HS-5 (cell line): ENCODE measurements around the gene SDR42E1.
"Not testable (repeated sequence)": the region's sequence is repeated elsewhere in the genome, so short reads cannot be mapped to it uniquely, and the experiment has no call there.

Experiments
- DNase-seq: peaks from one replicate; pipeline ENCODE4 v3.0.0-alpha.2; 2012; ENCODE audit warnings: low read depth

SDR42E1 gene

DNA sequence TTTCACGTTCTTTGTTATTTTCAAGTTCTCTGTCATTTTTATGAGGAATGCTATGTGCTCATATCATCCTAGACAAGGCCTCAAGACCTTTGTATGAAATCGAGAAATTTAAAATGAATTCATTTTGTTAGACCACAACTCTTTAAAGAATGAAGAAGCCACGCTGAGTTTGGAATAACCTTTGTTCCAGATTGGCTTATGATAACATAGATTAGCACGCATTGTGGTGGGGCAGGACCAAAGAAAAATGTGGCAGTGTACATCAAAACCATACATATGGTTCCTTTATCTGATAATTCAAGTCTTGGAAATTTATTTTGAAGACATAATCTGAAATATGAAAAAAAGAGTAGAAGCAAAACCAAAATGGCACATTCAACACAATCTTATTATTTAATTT is 26.0 kb upstream of the SDR42E1 start:
- DNase-seq: no peak

DNA sequence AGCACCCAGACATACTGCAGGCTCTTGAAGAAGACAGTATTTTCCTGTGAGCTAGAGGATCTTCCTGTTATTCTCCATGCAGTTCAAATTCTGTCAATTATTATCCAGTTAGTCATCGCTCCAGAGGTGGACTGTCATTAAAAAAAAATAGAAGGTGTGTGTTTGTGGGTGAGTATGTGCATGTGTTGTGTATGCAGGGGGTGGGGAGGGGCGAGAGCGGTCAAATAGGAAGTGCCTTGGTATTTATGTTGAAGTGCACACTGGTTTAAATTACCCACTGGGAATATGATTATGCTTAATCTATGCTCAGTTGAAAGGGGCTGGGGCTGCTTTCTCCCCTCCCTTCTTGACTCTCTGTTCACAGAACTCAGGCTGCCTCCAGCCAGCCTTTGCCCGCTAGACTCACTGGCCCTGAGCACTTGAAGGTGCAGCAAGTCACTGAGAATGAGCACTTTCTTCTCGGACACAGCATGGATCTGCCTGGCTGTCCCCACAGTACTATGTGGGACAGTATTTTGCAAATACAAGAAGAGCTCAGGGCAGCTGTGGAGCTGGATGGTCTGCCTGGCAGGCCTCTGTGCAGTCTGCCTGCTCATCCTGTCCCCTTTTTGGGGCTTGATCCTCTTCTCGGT is 23.8 kb upstream of the SDR42E1 start, which contains the start of gene HSD17B2:
Gene HSD17B2, plus strand, starts transcription at position 273 of the 632 bp plus-strand sequence. Its CDS starts 172 bp downstream, at position 445.
- DNase-seq: no peak

DNA sequence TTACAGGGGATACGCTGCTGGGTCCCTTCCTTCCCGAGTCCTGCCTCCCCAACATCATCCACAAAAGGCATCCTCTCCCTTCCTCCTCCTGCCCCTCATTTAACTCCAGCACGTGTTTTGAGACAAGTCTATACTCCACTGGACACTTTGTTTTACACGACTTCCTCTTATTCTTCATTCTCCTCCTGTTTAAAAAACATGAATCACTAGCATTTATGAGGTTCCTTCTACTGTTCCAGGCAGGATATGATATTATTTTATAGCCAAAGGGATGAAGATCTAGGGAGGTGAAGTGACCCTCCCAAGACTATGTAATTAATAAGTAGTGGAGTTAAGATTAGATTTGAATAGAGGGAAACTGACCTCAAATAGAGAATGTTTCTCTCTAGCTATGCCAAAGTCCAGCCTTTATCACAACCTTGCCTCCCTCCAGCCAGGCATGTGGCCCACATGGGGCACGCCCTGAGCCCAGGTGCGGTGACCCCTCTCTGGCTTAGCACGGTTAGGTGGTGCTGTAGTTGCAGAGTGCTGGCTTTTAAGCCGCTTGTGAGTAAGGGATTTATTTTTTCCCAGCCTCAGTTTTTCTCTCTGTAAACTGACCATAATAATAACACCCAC is 22.5 kb upstream of the SDR42E1 start:
- DNase-seq: no peak

DNA sequence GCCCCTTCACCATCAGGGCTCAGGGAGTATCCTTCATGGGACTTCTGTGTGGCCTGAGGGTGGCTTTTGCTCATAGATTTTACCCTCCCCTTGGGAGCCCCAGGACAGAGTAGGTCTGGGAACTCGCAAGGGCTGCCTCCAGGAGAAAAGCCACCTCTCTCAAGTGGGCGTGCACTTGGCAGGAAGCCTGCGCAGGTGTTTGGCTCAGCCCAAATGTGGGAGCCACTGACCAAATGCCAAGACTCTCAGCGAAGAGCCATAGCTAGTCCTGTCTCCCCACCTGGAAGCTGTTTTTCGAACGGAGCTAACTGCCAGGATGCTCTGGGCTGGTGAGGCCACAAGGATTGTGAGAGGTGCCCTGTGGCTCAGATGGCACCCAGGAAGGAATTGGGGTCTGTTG is 21.7 kb upstream of the SDR42E1 start:
- no peak for DNase-seq

DNA sequence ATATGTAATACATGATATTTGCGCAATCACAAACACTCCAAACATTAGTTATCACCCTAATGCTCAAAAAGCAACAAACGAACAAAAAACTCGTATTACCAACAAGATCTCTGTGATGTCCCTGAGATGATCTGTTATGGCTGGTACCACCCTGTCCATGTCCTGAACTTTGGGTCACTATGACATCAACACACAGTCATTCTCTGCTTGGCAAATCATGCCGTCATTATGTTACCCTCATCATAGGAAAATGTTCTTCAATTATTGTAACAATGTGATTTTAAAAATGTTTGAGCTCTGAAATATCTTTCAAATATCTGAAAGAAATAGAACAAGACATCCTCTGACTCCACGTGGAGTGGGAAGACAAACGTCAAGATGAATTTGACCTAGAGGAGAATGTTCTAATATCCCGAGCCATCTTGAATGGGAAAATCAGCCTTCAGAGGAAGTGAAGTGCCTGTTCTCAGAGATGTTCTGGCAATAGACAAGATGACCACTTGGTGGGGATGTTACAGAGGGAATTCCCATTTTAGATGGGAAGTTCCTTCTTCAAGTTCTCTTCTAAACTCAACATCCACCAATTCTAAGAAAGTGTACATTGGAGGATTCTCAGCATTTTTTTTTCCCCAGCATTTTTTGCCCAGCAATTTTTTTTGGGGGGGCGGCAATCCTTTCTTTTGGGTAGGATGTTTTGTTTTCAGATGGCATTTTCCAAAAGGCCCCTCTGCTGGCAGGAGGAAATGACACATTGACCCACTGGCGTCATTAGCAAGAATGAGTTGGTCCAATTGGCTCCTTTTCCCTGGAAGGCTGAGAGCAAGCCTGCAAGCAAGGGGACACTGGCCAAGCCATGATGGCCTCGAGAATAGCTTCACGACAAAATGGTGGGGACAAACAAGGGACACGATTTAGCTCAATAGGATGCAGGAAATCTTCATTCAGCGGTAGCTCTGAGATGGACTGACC is 20.1 kb upstream of the SDR42E1 start:
- DNase-seq: no peak

DNA sequence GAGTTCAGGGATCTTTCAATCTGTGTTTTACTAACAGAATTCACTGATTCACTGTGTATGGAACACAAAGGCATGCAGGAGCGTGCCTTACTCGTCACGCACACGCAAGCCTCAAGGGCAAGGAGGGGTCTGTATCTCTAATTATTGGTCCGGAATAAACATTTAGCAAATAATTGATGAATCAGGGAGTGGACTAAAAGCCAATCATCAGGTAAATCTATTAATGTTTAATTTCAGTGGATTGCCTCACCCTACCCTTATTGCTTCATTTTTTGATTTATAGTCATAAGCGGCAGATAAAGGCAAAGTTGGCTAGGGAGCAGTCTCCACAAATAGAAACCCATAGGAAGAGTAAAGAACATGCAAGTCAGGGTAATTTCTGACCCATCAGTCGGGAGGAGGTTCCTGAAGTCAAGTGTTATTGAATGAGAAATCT is 16.4 kb upstream of the SDR42E1 start:
- DNase-seq: no peak

DNA sequence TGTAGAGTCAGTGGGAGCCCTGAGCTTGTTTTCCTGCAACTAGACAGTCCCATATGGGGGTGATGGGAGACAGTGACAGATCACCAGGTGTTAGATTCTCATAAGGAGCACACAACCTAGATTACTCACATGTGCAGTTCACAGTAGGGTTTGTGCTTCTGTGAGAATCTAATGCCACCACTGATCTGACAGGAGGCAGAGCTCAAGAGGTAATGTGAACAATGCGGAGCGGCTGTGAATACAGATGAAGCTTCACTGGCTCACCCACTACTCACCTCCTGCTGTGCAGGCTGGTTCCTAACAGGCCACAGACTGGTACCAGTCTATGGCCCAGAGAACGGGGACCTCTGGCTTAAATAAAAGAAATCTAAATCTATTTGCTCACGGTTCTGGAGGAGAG is 13.6 kb upstream of the SDR42E1 start:
- no peak for DNase-seq

DNA sequence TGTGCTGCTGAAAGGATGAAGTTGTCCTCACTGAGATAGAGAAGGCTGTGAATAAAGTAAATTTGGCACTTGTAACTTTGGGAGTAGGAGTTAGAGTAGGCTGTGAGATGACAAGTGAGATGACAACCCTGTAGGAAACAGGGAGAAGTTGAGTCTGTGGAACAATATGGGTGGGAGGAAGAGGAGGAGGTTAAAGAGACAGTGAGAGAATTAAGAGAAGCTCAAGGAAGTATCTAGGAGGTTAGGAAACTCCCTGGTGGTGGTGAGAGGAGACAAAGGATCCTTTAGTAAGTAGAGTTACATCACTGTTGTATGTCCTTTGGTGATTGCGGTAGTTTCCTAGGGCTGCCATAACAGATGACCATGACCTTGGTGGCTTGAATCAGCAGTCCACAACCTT is 13.0 kb upstream of the SDR42E1 start:
- DNase-seq: no peak

DNA sequence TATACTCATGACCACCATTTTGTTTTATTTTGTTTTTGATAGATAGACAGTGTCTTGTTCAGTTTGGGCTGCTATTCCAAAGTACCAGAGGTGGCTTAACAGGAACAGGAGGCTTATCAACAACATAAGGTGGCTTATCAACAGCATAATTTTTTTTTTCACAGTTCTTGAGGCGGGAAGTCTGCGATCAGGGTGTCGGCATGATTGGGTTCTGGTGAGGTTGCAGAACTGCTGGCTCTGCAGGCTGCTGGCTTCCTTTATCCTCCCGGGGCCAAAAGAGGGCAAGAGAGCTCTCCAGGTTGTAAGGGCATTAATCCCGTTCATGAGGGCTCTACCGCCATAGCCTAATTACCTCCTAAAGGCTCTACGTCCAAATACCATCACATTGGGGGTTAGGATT is 11.9 kb upstream of the SDR42E1 start:
- no peak for DNase-seq

DNA sequence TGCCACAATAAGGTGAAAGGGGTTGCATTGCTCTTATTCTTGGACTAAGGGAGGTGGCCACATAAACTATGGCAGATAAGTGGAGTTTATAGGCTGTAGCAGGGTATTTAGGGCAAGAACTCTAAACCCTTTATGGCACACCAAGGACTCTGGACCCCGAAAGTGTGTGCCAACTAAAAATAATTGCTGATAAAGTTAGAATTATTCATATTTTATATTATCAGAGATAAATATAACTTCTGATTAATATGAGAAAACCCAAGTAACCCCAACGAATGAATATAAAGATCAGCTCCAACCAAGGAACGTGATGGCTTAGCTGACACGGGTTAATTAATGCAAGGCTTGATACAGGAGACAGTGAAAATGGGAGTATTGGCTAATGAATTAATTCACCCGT is 8.8 kb upstream of the SDR42E1 start:
- DNase-seq: no peak

DNA sequence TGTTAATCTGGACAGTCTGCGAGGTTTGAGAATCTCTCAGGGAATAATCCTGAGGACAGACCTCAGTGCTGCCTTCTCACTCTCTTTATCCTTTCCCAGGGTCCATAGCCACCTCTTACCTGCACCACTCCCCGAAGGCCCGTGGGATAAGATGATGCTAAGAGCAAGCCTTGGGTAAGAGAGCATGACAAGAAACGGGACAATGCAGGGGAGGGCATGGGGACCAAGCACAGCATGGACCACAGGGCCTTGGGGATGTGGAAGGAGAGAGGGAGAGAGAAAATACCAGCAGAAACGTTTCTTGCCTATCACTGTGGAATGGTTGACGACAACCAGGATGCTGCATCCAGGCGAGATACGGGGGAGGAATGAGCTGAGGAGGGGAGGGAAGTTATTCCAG is 8.3 kb upstream of the SDR42E1 start:
- DNase-seq: no peak

DNA sequence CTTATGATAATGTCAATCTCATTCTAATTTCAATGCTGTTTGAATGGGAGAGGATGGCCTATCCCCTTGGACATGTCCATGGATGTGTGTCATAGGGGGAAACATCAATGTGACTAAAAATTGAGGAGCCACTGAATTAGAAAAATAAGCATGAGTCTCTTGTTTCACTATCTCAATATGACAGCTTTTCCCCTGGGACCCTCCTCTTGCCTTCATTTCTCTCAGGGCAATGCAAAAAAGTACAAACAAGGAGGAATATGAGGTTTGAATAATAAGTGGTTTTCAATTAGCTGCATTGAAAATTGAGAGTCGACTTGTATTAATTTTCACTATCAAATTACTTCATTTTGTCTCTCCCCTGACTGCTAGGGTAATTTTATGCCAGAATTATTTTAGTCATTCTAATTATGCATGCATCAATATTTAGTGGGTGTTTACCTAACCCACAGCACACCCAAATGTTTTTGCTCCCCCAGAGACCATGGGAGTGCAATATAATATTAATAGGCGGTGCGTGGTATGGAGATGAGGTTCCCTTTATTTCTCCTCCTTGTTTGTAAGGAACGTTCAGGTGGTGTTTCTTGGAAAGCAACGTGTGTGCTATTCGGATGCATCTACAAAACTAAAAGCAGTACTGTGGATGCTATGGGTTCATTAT is 6.8 kb upstream of the SDR42E1 start:
- no peak for DNase-seq

DNA sequence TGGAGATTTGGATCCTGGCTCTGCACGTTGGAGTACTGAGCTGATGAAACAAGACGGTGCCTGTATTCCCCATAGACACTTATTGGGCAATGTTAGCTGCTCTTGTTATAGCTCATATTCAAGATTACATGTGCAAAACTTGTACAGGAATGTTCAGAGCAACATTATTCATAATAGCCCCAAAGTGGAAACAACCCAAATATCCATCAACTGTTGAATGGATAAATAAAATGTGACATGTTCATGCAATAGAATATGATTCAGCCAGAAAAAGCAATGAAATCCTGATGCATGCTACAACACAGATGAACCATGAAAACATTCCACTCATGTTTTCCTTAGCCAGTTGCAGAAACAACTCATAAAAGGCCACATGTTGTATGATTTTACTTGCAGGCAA is 5.7 kb upstream of the SDR42E1 start:
- DNase-seq: no peak

DNA sequence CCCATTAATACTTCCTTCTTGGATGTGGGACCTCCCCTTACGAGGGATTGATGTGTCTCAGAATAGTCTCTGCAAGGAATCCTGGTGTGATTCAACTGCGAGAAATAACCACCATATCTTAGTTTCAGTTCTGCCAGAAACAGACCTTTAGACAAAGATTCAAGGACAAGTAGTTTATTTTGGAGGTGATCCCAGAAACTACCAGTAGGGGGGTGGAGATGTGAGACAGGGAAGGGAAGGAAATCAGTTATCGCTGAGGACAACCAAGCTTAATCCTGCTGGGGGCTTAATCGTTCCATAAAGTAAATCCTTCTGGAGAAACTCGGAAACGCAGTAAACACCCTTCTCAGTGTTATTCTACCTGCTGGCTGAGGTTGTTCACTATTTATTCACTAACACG is 5.0 kb upstream of the SDR42E1 start:
- no peak for DNase-seq

DNA sequence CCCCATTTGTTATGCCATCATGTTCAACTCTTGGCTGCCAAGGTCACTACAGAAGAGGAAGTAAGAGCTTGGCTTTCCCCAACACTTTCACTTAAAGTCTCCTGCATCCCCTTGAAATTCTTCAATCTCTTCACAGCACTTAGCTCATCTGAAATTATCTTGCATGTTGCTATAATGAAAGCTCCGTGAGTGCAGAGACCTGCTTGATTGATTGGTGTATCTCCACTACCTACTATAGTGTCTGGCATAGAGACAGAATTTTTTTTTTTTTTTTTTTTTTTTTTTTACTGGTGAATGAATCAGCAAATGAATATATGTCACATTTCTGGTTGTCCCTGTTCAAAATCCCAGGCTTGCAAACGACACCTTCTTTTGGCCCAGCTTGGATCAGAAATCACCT is 1.9 kb upstream of the SDR42E1 start:
- no peak for DNase-seq

DNA sequence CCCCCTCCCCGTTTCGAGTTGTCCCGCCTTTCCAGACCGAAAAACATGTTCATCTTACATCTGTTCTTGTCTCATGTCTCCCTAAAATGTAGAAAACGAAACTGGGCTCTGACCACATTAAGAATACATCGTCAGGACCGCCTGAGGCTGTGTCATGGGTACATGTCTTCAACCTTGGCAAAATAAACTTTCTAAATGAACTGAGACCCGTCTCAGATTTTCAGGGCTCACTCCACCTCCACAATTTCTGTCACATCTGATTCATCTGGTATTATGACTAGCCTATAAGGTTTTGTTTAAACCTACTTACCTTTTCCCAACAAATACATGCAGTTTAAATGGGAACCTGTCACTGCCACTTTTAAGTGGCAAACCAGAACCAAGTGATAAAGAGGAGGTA is 621 bp downstream of the SDR42E1 start:
- DNase-seq: no peak

DNA sequence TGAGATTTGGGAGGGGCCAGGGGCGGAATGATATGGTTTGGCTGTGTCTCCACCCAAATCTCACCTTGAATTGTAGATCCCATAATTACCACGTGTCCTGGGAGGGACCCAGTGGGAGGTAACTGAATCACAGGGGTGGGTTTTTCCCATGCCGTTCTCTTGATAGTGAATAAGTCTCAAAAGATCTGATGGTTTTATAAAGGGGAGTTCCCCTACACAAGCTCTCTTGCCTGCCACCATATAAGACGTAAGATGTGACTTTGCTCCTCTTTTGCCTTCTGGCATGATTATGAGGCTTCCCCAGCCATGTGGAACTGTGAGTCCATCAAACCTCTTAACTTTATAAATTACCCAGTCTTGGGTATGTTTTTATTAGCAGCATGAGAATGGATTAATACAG is 1.5 kb downstream of the SDR42E1 start:
- DNase-seq: not testable (repeated sequence)

DNA sequence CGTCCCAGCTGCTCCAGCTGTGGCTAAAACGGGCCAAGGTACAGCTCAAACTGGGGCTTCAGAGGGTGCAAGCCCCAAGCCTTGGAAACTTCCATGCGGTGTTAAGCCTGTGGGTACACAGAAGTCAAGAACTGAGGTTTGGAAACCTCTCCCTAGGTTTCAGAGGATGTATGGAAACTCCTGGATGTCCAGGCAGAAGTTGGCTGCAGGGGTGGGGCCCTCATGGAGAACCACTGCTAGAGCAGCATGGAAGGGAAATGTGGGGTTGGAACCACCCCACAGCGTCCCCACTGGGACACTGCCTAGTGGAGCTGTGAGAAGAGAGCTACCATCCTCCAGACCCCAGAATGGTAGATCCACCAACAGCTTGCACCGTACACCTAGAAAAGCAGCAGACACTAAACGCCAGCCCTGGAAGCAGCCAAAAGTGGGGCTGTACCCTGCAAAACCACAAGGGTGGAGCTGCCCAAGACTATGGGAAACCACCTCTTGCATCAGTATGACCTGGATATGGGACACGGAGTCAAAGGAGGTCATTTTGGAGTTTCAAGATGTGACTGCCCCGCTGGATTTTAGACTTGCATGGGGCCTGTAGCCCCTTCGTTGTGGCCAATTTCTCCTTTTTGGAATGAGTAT is 2.2 kb downstream of the SDR42E1 start:
- DNase-seq: no peak

DNA sequence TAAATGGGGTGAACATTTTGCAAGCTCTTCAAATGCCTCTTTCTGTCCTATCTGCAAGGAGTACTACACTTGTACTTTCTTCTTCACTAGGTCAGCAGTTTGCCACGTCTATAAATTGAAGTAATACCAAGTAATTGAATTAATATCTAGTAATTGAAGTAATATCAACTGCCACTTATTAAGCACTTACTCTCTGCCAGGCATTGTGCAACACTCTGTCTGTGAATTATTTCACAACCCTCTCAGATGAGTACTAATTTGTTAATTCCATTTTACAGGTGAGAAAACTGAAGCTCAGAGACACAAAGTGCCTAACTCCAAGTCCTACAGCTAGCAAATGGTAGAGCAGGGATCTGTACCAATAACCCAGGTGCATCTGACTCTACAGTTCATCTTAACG is 4.1 kb downstream of the SDR42E1 start:
- DNase-seq: no peak

DNA sequence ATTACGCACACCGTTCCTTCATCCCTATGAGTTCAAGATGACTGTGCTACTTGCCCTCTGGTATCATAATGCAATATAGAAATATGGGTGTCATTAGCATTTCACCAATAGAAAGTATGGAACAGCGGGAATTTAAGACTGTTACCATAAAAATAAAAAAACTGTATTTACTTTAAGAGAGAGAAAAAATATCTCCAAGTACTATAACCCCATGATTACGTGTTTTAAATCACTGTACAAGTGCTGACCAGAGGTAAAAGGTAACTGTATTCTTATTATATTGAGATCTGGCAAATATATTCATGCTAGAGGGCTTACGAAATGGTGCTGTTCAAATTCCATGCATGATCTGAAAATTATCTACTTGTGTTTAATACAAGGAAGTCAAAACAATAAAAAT is 5.2 kb downstream of the SDR42E1 start:
- no peak for DNase-seq

DNA sequence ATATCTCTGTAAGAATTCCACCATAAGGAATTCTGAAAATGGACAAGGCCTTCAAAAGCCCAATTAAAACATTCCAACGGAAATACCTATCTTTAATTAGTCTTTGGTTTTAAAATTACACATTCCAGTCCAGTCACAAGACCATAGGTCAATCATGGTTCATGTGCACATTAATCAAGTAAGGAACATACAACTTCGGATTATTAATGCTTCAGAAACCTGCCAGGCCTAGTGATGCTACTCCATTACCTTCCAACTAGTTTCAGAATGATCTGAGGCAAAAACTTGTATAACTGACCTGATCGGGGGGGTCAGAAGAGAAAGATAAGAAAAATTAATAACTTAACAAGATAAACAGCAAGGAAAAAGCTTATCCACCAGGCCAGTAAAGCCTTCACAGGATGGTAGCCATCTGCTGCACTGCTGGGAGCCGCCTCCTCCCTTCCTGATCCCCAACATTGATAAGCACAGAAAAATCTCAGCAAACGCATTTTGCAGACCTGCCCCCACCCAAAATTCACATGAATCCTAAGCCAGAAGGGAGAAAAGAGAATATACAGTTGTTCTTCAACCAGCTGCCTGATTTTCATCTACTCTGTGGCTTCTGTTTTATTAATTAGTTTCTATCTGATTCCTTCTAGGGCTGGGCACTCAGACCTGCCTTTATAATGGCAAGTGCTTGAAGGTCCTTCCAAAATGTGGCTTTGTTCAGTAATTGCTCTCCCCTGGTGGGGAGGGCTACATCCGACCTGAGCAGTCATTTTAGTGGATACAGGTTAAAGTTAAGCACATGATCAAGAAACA is 6.0 kb downstream of the SDR42E1 start:
- DNase-seq: no peak
